Colonic mucosa (tissue), 4 donors: ENCODE measurements around the gene MARCHF2. TPM values are rescaled to one million over a fixed set of nuclear protein-coding genes. Genes with fewer than 3 reads are reported as not detected.
A peak's percentile ranks its signal among the peaks of the same experiment; 100 is the strongest.
"Not testable (repeated sequence)": the region's sequence is repeated elsewhere in the genome, so short reads cannot be mapped to it uniquely, and the experiment has no call there.

Source experiments
- DNase-seq: peaks from one replicate; pipeline ENCODE4 v3.0.0-alpha.2; 2020
- H3K27ac ChIP-seq: fragments of 200-600 bp; one replicate; pipeline ENCODE4 v1.8.0; 2021
- H3K27me3 ChIP-seq: fragments of 200-600 bp; one replicate; pipeline ENCODE4 v1.8.0; 2021
- H3K36me3 ChIP-seq: fragments of 200-600 bp; one replicate; pipeline ENCODE4 v1.8.0; 2021
- H3K4me1 ChIP-seq: fragments of 200-600 bp; one replicate; pipeline ENCODE4 v1.8.0; 2021; ENCODE audit warnings: mild to moderate bottlenecking
- H3K4me3 ChIP-seq: fragments of 200-600 bp; one replicate; pipeline ENCODE4 v1.8.0; 2021
- H3K9ac ChIP-seq, 2 donors: one replicate each; pipeline ENCODE4 v1.7.0; 2013; ENCODE audit warnings: control low read depth in 2 of 2, low read depth in 2 of 2, low read length in 2 of 2
- H3K9me3 ChIP-seq: fragments of 200-600 bp; one replicate; pipeline ENCODE4 v1.8.0; 2021
- intact Hi-C: fragments of 100-400 bp; cut with DNase I; formaldehyde crosslinking; loops from one replicate; pipeline ENCODE4 v1.14.1; 2022
- total RNA-seq, 2 donors: library from RNA; stranded (reverse); fragmentation: NEBNext Ultra II Directional in 1 of 2; extraction: Animal tissue kit (Norgen Biotek cat#: 25700) in 1 of 2; gene quantifications; one replicate each; pipeline ENCODE4 v1.2.1, GENCODE V29; 2021
- TF ChIP-seq, protein P1 (sequence below): fragments of 200-600 bp; IDR thresholded peaks from one replicate; pipeline ENCODE4 v1.8.0; 2022; ENCODE audit warnings: antibody characterized with exemption, mild to moderate bottlenecking
- donor health status: healthy.
- donor health status: DM: no; HTN: no; CAD: no.
- donor health status: DM: no; HTN: no; CAD: no.

Gene MARCHF2
- total RNA-seq, 2 donors from 2014 or later = 18.8 to 33.1 TPM

DNA sequence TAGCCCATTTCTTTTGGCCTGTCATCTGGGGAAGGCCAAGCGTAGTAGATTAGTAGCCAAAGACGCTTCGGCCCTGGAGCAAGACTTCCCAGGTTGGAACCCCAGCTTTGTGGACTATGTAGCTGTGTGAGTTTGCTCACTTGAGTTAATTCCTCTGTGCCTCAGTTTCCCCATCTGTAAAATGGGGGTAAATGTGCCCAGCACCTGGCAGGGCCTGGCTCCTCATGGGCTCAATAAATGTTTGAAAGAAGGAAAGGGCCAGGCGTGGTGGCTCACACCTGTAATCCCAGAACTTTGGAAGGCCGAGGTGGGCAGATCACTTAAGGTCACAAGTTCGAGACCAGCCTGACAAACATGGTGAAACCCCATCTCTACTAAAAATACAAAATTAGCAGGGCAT, 16.7 kb downstream of the MARCHF2 start:
- TF ChIP-seq, protein P1, sequence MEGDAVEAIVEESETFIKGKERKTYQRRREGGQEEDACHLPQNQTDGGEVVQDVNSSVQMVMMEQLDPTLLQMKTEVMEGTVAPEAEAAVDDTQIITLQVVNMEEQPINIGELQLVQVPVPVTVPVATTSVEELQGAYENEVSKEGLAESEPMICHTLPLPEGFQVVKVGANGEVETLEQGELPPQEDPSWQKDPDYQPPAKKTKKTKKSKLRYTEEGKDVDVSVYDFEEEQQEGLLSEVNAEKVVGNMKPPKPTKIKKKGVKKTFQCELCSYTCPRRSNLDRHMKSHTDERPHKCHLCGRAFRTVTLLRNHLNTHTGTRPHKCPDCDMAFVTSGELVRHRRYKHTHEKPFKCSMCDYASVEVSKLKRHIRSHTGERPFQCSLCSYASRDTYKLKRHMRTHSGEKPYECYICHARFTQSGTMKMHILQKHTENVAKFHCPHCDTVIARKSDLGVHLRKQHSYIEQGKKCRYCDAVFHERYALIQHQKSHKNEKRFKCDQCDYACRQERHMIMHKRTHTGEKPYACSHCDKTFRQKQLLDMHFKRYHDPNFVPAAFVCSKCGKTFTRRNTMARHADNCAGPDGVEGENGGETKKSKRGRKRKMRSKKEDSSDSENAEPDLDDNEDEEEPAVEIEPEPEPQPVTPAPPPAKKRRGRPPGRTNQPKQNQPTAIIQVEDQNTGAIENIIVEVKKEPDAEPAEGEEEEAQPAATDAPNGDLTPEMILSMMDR = no peak
- intact Hi-C loops = no loop called here

DNA sequence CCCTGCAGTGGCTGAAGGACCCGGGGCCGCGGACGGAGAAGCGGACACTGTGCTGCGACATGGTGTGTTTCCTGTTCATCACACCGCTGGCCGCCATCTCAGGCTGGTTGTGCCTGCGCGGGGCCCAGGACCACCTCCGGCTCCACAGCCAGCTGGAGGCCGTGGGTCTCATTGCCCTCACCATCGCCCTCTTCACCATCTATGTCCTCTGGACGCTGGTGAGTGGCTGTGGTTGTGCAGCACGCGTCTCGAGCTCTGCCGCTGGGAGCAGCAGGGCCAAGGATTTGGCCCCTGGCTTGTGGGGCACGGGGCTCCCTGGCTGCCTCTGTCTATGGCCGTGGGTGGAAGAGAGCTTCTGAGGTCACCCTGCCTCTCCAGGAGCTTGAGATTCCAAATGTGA, 17.5 kb downstream of the MARCHF2 start:
- no peaks in the 10 kb centered on the region for H3K9me3 ChIP-seq
- H3K27me3 ChIP-seq = no peaks in the 10 kb centered on the region
- intact Hi-C loops = no loop called here
- TF ChIP-seq, protein P1 = no peak
- no peaks in the 10 kb centered on the region for H3K36me3 ChIP-seq
- DNase-seq = no peak
- no peak overlapping the region for H3K4me3 ChIP-seq
- H3K4me1 ChIP-seq = no peaks in the 10 kb centered on the region
- no peak overlapping the region for H3K27ac ChIP-seq
- no peak overlapping the region for H3K9ac ChIP-seq

More for the DNA sequence above, 16.7 kb downstream of the MARCHF2 start:
- Histone ChIP-seq H3K9me3 (no peaks in the 10 kb centered on the region), H3K4me1 (no peaks in the 10 kb centered on the region), H3K4me3 (no peak overlapping the region), H3K9ac (no peak overlapping the region), H3K36me3 (no peaks in the 10 kb centered on the region), H3K27me3 (no peaks in the 10 kb centered on the region), H3K27ac (no peak overlapping the region)
- no peak for DNase-seq

DNA sequence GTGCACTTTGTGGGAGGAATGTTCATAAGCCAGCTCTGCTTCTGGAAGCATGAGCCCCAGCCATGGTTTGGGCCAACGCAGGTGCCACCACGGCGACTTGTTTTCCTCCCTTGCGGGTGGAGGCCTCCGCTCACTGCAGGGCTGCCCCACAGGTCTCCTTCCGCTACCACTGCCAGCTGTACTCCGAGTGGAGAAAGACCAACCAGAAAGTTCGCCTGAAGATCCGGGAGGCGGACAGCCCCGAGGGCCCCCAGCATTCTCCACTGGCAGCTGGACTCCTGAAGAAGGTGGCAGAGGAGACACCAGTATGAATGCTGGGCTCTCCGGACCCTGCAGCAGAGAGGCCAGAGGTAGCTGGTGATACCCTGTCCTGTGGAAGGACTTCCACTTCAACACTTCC, 25.1 kb downstream of the MARCHF2 start:
- DNase-seq = no peak
- intact Hi-C loops = no loop called here
- no peaks in the 10 kb centered on the region for H3K27me3 ChIP-seq
- H3K9me3 ChIP-seq = no peaks in the 10 kb centered on the region
- H3K27ac ChIP-seq = no peak overlapping the region
- no peaks in the 10 kb centered on the region for H3K36me3 ChIP-seq
- no peak overlapping the region for H3K9ac ChIP-seq
- H3K4me1 ChIP-seq = no peaks in the 10 kb centered on the region
- H3K4me3 ChIP-seq = no peak overlapping the region
- TF ChIP-seq, protein P1 = no peak

DNA sequence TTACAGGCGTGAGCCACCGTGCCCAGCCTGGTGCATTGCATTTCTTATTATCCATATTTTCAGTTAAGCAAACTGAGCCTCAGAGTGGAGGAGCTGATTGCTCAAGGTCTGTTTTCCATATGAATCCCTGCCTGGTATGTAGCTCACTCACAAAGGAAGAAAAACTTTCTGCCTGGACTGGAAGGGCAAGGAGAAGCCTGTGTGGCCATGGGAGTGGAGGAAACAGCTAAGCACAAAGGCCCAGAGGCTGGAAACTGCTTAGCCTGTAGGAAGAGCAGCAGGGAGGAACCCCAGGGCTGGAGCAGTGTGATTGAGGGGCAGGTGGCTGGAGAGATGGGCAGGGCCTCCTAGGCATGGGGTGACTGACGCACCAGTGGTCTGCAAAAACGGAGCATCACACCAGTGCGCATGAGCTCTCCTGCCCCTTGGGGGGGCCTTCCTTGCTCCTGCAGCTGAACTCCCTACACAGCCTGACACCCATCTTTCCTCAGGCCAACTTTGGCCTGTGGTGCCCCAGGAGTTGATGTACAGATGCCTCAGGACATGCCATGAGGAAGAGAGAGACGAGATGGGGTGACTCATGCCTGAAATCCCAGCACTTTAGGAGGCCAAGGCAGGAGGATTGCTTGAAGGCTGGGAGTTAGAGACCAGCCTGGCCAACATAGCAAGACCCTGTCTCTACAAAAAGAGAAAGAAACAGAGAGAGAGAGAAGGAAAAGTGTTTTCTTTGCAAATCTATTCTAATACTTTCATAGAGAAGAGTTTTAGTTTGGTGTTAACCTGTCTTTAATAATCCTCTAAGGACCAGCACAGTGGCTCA, 28.8 kb downstream of the MARCHF2 start:
- no peak overlapping the region for H3K27ac ChIP-seq
- TF ChIP-seq, protein P1 = no peak
- no peaks in the 10 kb centered on the region for H3K9me3 ChIP-seq
- no peak overlapping the region for H3K4me3 ChIP-seq
- no peak overlapping the region for H3K9ac ChIP-seq
- H3K36me3 ChIP-seq = no peaks in the 10 kb centered on the region
- peaks cover 1% of the 10 kb centered on the region for H3K4me1 ChIP-seq
- no peaks in the 10 kb centered on the region for H3K27me3 ChIP-seq
- no peak for DNase-seq
- intact Hi-C loops = no loop called here

DNA sequence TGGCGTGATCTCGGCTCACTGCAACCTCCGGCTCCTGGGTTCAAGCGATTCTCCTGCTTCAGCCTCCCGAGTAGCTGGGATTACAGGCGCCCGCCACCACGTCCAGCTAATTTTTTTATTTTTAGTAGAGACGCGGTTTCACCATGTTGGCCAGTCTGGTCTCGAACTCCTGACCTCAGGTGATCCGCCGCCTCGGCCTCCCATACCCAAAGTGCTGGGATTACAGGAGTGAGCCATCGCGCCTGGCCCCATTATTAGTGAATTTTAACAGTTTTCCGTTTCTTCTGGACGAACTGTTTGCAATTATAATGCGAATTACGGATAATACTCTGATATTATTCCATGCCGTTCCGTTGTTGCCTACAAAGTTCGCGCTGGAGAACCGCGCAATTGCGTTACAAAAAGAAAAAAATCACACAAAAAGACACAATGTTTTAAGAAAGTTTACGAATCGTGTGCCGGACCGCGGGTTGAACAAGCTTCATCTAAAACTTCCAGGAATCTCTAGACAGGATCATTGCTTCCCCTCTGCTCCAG, 31.1 kb downstream of the MARCHF2 start:
- DNase-seq, H3K27me3 ChIP-seq, intact Hi-C loops, H3K36me3 ChIP-seq, H3K9me3 ChIP-seq, H3K4me1 ChIP-seq: not testable (repeated sequence)
- peak overlapping the region; percentile 100 for H3K4me3 ChIP-seq
- H3K27ac ChIP-seq = peak overlapping the region; percentile 97
- peak overlapping the region; percentile 93 to 100 for H3K9ac ChIP-seq
